ENCODE data around the gene TSPOAP1.

TSPOAP1 gene

DNA sequence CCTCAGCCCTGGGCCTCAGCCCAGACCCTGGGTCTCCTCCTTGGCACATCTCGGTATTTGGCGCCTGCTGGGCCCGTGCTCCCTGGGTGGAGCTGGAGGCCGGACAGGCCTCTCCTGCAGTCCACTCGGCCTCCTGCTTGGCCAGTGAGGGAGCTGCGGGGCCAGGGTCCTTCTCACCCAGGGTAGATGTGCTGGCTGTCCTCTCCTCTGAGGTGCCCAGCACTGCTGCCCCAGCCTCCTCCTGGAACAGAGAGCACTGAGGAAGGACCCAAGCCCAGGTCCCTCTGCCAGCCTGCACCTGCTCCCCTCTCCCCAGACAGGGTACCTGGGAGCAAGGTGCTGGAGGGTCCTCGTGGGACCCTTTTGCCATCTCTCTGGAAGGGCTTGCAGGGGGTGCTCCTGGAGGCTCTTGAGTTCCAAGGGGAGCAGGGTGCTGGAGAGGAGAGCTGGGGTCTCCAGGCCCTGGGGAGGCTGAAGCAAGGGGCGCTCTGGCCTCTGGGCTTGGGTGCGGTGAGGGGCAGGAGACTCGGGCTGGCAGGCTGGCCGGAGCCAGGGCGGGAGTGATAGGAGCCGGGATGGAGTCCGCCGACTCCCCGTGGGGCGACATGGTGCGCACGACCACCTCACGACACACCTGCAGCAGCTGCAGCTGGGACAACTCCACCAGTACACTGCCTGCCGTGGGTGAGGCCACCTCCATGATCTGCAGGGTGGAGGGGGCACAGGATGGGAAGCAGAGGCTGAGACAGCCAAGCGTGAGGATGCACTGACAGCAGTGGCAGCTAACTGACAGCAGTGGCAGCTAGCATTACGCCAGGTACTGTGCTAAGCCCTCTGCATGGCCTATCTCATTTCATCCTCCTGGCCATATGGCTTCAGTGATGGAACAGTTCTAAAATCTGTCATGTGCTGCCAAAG, 17.8 kb downstream of the TSPOAP1 start:
- no peak for FAIRE-seq
- no peak for DNase-seq (ENCODE audit: insufficient read length)
- no peak for TF ChIP-seq POLR2AphosphoS5 (IDR thresholded peaks at IDR 0.05; ENCODE audit: low read depth, low read length)
- TF ChIP-seq POLR2A (IDR thresholded peaks at IDR 0.05; ENCODE audit: low read depth, low read length), result no peak
- no peak for TF ChIP-seq TAF1 (IDR thresholded peaks at IDR 0.05; ENCODE audit: borderline replicate concordance, low read depth, low read length)

DNA sequence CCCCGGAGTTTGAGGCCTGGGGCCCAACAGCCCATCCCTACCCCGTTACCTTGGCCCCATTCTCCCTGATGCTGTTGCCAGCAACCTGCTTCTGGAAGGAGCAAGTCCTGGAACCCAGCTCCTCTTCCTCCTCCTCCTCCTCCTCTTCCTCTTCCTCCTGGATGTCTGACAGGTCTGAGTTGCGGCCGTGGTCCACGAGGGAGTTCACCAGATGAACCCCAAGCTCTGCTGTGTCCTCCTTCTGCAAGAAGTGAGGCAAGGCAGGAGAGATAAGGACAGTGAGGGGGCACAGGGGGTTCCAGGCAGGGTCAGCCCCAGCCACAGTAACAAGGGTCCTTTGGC, 18.7 kb downstream of the TSPOAP1 start:
- DNase-seq (ENCODE audit: insufficient read length) (no peak), FAIRE-seq (no peak)
- TF ChIP-seq POLR2A (IDR thresholded peaks at IDR 0.05; ENCODE audit: low read depth, low read length) (no peak), TAF1 (IDR thresholded peaks at IDR 0.05; ENCODE audit: borderline replicate concordance, low read depth, low read length) (no peak), POLR2AphosphoS5 (IDR thresholded peaks at IDR 0.05; ENCODE audit: low read depth, low read length) (no peak)

DNA sequence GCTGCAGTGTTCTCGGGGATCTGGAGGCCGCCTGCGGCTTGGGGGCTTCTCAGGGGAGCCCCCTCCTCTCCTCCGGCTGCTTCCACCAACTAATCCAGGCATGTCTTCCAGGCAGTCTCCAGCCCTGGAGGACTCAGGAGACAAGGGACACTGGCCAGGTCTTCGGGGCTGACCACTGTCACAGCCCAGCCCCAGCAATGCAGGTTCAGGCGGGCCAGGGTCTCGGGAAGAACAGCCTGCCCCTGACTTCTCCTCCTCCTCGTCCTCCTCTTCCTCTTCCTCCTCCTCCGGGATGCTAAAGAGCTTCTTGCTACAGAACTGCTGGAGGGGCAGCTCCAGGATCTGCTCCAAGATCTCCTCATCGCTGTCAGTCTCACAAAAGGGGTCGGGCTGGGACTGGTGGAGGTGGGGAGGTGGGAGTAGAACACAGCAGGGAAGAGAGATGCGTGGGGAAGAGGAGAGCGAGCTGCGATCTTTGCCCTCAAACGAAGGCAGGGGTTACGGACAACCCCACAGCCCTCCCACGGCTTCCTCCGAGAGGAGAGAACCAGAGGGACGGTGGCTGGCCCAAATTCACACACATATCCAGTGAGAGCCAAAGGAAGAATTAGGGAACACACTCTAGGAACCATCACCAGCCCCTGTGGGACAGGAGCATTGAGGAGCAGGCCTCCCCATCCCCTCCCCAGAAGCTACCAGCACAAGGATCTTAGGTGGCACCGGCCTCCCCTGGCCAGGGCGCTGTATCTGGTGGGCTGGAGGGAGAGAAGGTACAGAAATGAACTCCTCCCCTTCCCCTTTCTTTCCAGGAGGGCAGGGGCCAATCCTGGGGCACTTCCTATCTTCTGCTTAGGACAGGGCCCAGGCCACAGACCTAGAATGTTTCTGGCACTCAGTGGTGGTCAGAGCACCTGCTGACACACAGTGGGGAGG, 19.3 kb downstream of the TSPOAP1 start:
- DNase-seq (ENCODE audit: insufficient read length), result no peak
- TF ChIP-seq POLR2A (IDR thresholded peaks at IDR 0.05; ENCODE audit: low read depth, low read length) (no peak), TAF1 (IDR thresholded peaks at IDR 0.05; ENCODE audit: borderline replicate concordance, low read depth, low read length) (no peak), POLR2AphosphoS5 (IDR thresholded peaks at IDR 0.05; ENCODE audit: low read depth, low read length) (no peak)
- FAIRE-seq, result no peak

DNA sequence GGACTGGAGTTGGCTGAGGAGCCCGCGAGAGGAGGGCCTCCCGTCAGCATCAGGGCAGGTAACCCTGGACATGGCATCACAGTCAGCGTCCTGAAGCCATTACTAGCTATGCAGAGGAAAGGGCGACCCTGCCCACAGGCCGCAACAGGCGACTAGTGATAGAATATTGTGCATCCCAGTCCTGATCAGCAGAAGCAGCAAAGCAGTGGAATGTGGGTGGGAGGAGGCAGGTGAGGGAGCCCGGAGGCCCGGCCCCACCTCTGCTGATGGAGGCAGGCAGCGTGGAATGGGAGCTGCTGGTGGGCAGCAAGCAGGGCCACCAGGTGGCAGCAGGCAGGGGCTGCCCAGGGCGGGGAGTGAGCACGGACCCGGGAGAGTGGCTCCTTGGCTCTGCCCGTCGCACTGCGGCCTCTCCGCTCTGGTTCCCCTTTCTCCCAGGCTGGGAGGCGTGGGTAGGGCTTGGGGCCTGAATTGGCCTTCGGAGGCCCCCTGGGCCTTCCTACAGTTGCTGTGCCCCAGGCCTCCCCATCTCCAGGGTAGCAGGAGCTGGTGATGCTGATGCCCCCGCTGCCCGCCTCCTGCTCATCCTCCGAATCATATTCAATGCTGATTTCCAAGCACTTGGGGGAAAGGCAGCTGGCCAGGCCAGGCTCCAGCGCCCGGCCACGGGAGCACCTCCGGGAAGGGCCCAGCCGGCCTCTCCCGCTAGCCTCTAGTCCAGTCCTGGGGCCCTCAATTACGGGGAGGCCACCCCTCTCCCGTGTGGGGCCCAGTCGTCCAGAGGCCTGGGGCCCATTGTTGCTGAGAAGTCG, 20.2 kb downstream of the TSPOAP1 start:
- DNase-seq (ENCODE audit: insufficient read length), result no peak
- TF ChIP-seq POLR2AphosphoS5 (IDR thresholded peaks at IDR 0.05; ENCODE audit: low read depth, low read length) (no peak), POLR2A (IDR thresholded peaks at IDR 0.05; ENCODE audit: low read depth, low read length) (no peak), TAF1 (IDR thresholded peaks at IDR 0.05; ENCODE audit: borderline replicate concordance, low read depth, low read length) (no peak)
- FAIRE-seq, result no peak

DNA sequence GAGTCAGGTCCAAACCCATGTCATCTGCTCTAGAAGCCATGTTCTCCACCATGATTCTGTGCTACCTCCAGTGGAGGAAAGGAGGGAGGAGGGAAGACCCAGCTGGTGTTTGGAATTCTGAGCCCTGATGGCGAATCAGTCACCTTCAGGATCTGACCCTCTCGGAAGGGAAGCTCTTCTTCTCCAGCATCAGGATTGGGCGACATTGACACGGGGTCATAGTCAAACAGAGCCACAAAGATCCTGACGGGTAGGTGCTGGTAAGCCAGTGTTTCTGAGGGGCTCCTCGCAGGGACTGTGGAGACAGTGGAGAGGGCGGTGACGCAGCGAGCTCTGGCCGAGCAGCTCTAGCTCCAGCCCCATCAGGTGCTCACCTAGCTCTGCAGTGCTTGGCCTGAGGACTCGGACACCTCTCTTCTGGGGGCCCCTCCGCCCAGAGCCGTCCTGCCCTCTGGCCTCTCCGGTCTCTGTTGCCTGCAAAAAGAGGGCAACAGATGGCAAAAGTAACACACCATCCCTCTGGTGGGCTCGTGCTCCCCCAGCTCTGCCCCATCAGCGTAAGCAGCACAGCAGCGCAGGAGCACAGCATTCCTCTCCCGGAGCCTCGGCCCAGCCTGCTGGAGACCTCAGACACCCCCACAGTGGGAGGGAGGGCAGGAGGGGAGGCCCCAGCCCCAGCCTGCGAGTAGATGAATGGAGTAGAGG, 21.0 kb downstream of the TSPOAP1 start:
- DNase-seq (ENCODE audit: insufficient read length) (no peak), FAIRE-seq (no peak)
- no peak for TF ChIP-seq POLR2AphosphoS5 (IDR thresholded peaks at IDR 0.05; ENCODE audit: low read depth, low read length)
- TF ChIP-seq TAF1 (IDR thresholded peaks at IDR 0.05; ENCODE audit: borderline replicate concordance, low read depth, low read length), result no peak
- no peak for TF ChIP-seq POLR2A (IDR thresholded peaks at IDR 0.05; ENCODE audit: low read depth, low read length)

DNA sequence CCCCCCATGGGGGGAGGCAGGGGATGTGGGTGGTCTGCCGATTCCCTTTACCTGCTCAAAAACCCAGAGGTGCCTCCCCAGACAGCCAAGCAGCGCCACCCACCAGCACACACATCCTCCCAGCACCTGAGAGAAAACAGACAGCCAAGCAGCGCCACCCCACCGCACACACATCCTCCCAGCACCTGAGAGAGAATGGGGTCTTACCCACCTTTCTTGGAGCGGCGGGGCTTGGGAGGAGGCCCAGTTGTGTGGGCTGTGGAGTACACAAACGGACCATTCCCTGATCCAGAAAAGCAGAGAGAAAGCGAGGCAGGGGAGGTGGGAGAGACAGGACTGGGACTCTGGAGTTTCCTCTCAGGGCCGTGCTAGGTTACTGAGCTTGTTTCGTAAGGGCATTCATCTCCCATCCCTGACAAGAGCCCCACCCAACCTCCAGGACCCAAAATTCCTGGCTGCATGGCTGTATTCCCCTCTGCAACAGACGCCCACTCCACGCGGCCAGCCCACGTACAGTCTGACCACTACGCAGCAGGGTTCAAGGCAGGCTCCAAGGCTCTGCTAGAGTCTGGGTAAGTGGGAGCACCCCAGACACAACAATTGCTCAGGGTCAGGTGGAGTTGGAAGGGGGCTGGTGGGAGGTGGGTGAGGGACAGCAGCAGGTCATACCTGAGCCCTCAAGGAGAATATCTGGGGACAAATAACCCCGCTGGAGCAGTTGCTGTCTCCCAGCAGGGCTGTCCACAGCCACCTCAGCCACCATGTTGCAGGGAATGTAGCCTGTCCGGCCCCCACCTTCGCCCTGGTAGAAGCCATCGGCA, 22.3 kb downstream of the TSPOAP1 start:
- no peak for FAIRE-seq
- DNase-seq (ENCODE audit: insufficient read length), result no peak
- no peak for TF ChIP-seq TAF1 (IDR thresholded peaks at IDR 0.05; ENCODE audit: borderline replicate concordance, low read depth, low read length)
- no peak for TF ChIP-seq POLR2A (IDR thresholded peaks at IDR 0.05; ENCODE audit: low read depth, low read length)
- no peak for TF ChIP-seq POLR2AphosphoS5 (IDR thresholded peaks at IDR 0.05; ENCODE audit: low read depth, low read length)

DNA sequence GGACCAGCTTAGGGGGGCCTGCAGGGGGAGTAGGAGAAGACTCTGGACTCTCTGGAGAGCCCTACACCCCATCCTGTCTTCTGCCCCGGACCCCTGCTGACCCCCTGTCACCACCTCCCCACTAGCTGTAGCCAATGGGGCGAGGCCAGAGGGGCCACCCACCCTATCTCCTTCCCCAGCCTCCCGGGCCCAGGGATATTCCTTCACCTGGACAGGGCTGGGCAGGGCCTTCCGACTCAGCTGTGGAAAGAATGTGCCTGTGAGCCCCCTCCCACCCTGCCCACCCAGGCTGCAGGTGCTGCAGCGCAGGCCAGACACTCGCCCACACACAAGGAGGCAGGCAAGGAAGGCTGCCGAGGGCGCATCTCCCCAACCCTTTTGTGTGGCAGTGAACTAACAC, 23.0 kb downstream of the TSPOAP1 start:
- no peak for FAIRE-seq
- no peak for DNase-seq (ENCODE audit: insufficient read length)
- no peak for TF ChIP-seq POLR2AphosphoS5 (IDR thresholded peaks at IDR 0.05; ENCODE audit: low read depth, low read length)
- no peak for TF ChIP-seq POLR2A (IDR thresholded peaks at IDR 0.05; ENCODE audit: low read depth, low read length)
- TF ChIP-seq TAF1 (IDR thresholded peaks at IDR 0.05; ENCODE audit: borderline replicate concordance, low read depth, low read length), result no peak

DNA sequence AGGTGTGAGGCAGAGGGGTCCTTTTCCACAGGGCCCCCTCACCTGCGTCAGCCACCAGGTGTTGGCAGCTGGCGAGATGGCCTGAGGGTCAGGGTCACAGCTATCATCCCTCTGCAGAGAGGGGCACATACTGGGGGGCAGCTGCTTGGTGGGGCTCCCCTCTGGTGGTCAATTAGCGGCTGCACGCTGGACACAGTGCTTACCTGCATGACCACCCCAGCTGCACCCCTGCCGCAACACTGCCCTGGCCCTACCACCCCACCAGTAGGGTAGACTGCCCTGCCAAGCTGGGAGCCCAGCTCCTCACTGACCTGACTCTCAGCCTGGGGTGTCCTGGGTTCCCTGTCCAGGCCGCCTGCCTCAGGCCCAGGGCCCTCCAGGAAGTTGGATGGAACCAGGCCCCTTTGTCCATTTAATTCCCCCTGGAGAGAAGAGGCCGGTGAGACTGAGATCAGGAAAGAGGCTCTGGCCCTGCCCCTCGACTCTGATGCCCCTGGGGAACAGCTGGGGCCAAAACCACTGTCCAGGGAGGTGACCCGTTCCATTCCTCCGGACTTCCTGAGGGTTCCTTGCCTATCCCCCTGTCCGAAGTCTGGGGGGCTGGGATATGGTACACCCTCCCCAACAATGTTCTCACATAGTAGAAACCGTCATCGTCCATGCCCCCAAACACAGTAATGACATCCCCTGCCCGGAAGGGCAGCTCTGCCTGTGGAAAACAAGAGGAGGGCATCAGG, 23.7 kb downstream of the TSPOAP1 start:
- FAIRE-seq, result no peak
- no peak for DNase-seq (ENCODE audit: insufficient read length)
- no peak for TF ChIP-seq POLR2AphosphoS5 (IDR thresholded peaks at IDR 0.05; ENCODE audit: low read depth, low read length)
- no peak for TF ChIP-seq POLR2A (IDR thresholded peaks at IDR 0.05; ENCODE audit: low read depth, low read length)
- no peak for TF ChIP-seq TAF1 (IDR thresholded peaks at IDR 0.05; ENCODE audit: borderline replicate concordance, low read depth, low read length)

Measured in GM12892 (cell line).